Measurements from ENCODE around the gene SOX13.

Gene SOX13

GRCh38 chr1:204153667-204154066 is 80.8 kb downstream of the SOX13 start:
- no peaks in the 10 kb centered on the region for H3K9me3 ChIP-seq
- H3K27ac ChIP-seq = no peak overlapping the region
- TF ChIP-seq CTCF (IDR thresholded peaks at IDR 0.05) = no peak
- H3K36me3 ChIP-seq = no peaks in the 10 kb centered on the region
- H3K4me1 ChIP-seq (ENCODE audit: control insufficient read depth in 1 of 2, insufficient read depth in 1 of 2, low read depth in 1 of 2, low read length in 1 of 2) = peaks cover 0 to 13% of the 10 kb centered on the region in 2 experiments
- no peak overlapping the region for H3K4me3 ChIP-seq (ENCODE audit: low read depth in 1 of 2, low read length in 1 of 2)
- peaks cover 71% of the 10 kb centered on the region for H3K27me3 ChIP-seq

- no peaks in the 10 kb centered on the region for H3K36me3 ChIP-seq
- peaks cover 0 to 13% of the 10 kb centered on the region in 2 experiments for H3K4me1 ChIP-seq (ENCODE audit: control insufficient read depth in 1 of 2, insufficient read depth in 1 of 2, low read depth in 1 of 2, low read length in 1 of 2)
- H3K27ac ChIP-seq = no peak overlapping the region
- no peak overlapping the region for H3K4me3 ChIP-seq (ENCODE audit: low read depth in 1 of 2, low read length in 1 of 2)
- H3K27me3 ChIP-seq = peaks cover 61% of the 10 kb centered on the region
- no peak for TF ChIP-seq CTCF (IDR thresholded peaks at IDR 0.05)
- H3K9me3 ChIP-seq = no peaks in the 10 kb centered on the region
These were observed 81.8 kb downstream of the SOX13 start for GRCh38 chr1:204154568-204155255.

- Histone ChIP-seq H3K36me3 (no peaks in the 10 kb centered on the region), H3K4me1 (ENCODE audit: control insufficient read depth in 1 of 2, insufficient read depth in 1 of 2, low read depth in 1 of 2, low read length in 1 of 2) (peaks cover 0 to 13% of the 10 kb centered on the region in 2 experiments), H3K27me3 (peaks cover 49% of the 10 kb centered on the region), H3K4me3 (ENCODE audit: low read depth in 1 of 2, low read length in 1 of 2) (no peak overlapping the region), H3K27ac (no peak overlapping the region), H3K9me3 (no peaks in the 10 kb centered on the region)
- no peak for TF ChIP-seq CTCF (IDR thresholded peaks at IDR 0.05)
These were observed 83.0 kb downstream of the SOX13 start for GRCh38 chr1:204155881-204156280.

GRCh38 chr1:204157962-204158361 is 85.0 kb downstream of the SOX13 start:
- Histone ChIP-seq H3K27me3 (peaks cover 32% of the 10 kb centered on the region), H3K9me3 (no peaks in the 10 kb centered on the region), H3K4me1 (ENCODE audit: control insufficient read depth in 1 of 2, insufficient read depth in 1 of 2, low read depth in 1 of 2, low read length in 1 of 2) (no peaks in the 10 kb centered on the region), H3K36me3 (no peaks in the 10 kb centered on the region), H3K4me3 (ENCODE audit: low read depth in 1 of 2, low read length in 1 of 2) (no peak overlapping the region), H3K27ac (no peak overlapping the region)
- no peak for TF ChIP-seq CTCF (IDR thresholded peaks at IDR 0.05)

GRCh38 chr1:204161609-204162493 is 88.9 kb downstream of the SOX13 start:
- Histone ChIP-seq H3K27me3 (peaks cover 26% of the 10 kb centered on the region), H3K27ac (no peak overlapping the region), H3K9me3 (no peaks in the 10 kb centered on the region), H3K4me1 (ENCODE audit: control insufficient read depth in 1 of 2, insufficient read depth in 1 of 2, low read depth in 1 of 2, low read length in 1 of 2) (no peaks in the 10 kb centered on the region), H3K4me3 (ENCODE audit: low read depth in 1 of 2, low read length in 1 of 2) (no peak overlapping the region), H3K36me3 (no peaks in the 10 kb centered on the region)
- TF ChIP-seq CTCF (IDR thresholded peaks at IDR 0.05) = no peak

Data from neutrophil (primary cell).